Measurements from ENCODE around the gene SGPL1.

Gene SGPL1

GRCh38 chr10:70872291-70872690, 56.5 kb downstream of the SGPL1 start:
- H3K4me3 ChIP-seq (ENCODE audit: low read depth, low read length) = no peak overlapping the region
- no peak for TF ChIP-seq CTCF (IDR thresholded peaks at IDR 0.05; ENCODE audit: low read depth, low read length)

- H3K4me3 ChIP-seq (ENCODE audit: low read depth, low read length) = no peak overlapping the region
- no peak for TF ChIP-seq CTCF (IDR thresholded peaks at IDR 0.05; ENCODE audit: low read depth, low read length)
Observed at GRCh38 chr10:70874061-70874460, 58.3 kb downstream of the SGPL1 start.

GRCh38 chr10:70879207-70879606, 63.5 kb downstream of the SGPL1 start:
- TF ChIP-seq CTCF (IDR thresholded peaks at IDR 0.05; ENCODE audit: low read depth, low read length) = no peak

GRCh38 chr10:70880077-70880534, 64.4 kb downstream of the SGPL1 start:
- no peak overlapping the region for H3K4me3 ChIP-seq (ENCODE audit: low read depth, low read length)
- TF ChIP-seq CTCF (IDR thresholded peaks at IDR 0.05; ENCODE audit: low read depth, low read length) = peak; percentile 72

More at GRCh38 chr10:70879207-70879606, 63.5 kb downstream of the SGPL1 start:
- H3K4me3 ChIP-seq (ENCODE audit: low read depth, low read length) = no peak overlapping the region

- H3K4me3 ChIP-seq (ENCODE audit: low read depth, low read length) = no peak overlapping the region
- TF ChIP-seq CTCF (IDR thresholded peaks at IDR 0.05; ENCODE audit: low read depth, low read length) = no peak
Observed at GRCh38 chr10:70884741-70885140, 69.0 kb downstream of the SGPL1 start.

- no peak overlapping the region for H3K4me3 ChIP-seq (ENCODE audit: low read depth, low read length)
- TF ChIP-seq CTCF (IDR thresholded peaks at IDR 0.05; ENCODE audit: low read depth, low read length) = no peak
Observed at GRCh38 chr10:70885481-70885880, 69.7 kb downstream of the SGPL1 start.

- TF ChIP-seq CTCF (IDR thresholded peaks at IDR 0.05; ENCODE audit: low read depth, low read length) = no peak
- H3K4me3 ChIP-seq (ENCODE audit: low read depth, low read length) = no peak overlapping the region
Observed at GRCh38 chr10:70885931-70886903, 70.5 kb downstream of the SGPL1 start.

All from WI38 (cell line).